SK-N-SH (cell line): ENCODE data around the gene TMEM106C. TPM values are rescaled to one million over a fixed set of nuclear protein-coding genes. Genes with fewer than 3 reads are reported as not detected.

ENCODE experiments used
- CTCF ChIA-PET: fragments of 300-600, 350-600 bp; formaldehyde crosslinking; extraction: SDS; loops from one replicate; lab custom pipeline; 2021; lab: Yijun Ruan, JAX
- POLR2A ChIA-PET: fragments of 350-600 bp; sonication (Branson Sonifier 250); formaldehyde crosslinking; extraction: SDS; loops from one replicate; lab custom pipeline; 2020; ENCODE audit warnings: antibody characterized with exemption, inconsistent platforms; lab: Yijun Ruan, JAX
- DNase-seq: peaks from one replicate; pipeline ENCODE4 v3.0.0; 2012
- H2AFZ ChIP-seq: fragments of 200-600 bp; sonication (generic); 2 replicates; pipeline ENCODE4 v1.8.1; 2016; ENCODE audit warnings: antibody characterized with exemption, mild to moderate bottlenecking, low read depth
- H3F3A ChIP-seq: fragments of 200-600 bp; sonication (generic); replicated peaks from 2 replicates; pipeline ENCODE3; 2016; ENCODE audit warnings: antibody characterized with exemption, mild to moderate bottlenecking; ENCODE audit not compliant: insufficient read depth
- H3K27ac ChIP-seq, 2 experiments: fragments of 200-500 bp in 1 of 2; fragments of 200-600 bp in 1 of 2; sonication (Bioruptor generic) in 1 of 2; sonication (generic), shearing (Covaris generic) in 1 of 2; 2 replicates each; pipeline versions ENCODE4 v1.5.1 to v1.6.1; 2014 to 2016; ENCODE audit warnings: low read depth in 2 of 2, inconsistent platforms in 1 of 2, low read length in 1 of 2, mild to moderate bottlenecking in 1 of 2, mixed read lengths in 1 of 2
- H3K27me3 ChIP-seq: fragments of 200-600 bp; sonication (generic), shearing (Covaris generic); 2 replicates; pipeline ENCODE4 v1.6.1; 2016; ENCODE audit warnings: mixed run types; ENCODE audit not compliant: insufficient read depth
- H3K36me3 ChIP-seq, 2 experiments: fragments of 200-500 bp in 1 of 2; fragments of 200-600 bp in 1 of 2; sonication (Bioruptor generic) in 1 of 2; sonication (generic) in 1 of 2; replicated peaks in 1 of 2; 2 replicates each; pipeline versions ENCODE3 to v1.5.1; 2014 to 2016; ENCODE audit warnings: low read length in 1 of 2, mild to moderate bottlenecking in 1 of 2; ENCODE audit not compliant: insufficient read depth in 2 of 2, control insufficient read depth in 1 of 2
- H3K4me1 ChIP-seq, 2 experiments: fragments of 200-500 bp in 1 of 2; fragments of 200-600 bp in 1 of 2; sonication (Bioruptor generic) in 1 of 2; sonication (generic), shearing (Covaris generic) in 1 of 2; 2 replicates each; pipeline versions ENCODE4 v1.5.1 to v1.6.1; 2014 to 2016; ENCODE audit warnings: low read depth in 1 of 2, low read length in 1 of 2, mixed run types in 1 of 2; ENCODE audit not compliant: insufficient read depth in 2 of 2, control insufficient read depth in 1 of 2
- H3K4me2 ChIP-seq: fragments of 200-600 bp; sonication (generic), shearing (Covaris generic); 2 replicates; pipeline ENCODE4 v1.6.1; 2017; ENCODE audit warnings: mixed run types
- H3K4me3 ChIP-seq, 2 experiments: fragments of 200-500 bp in 1 of 2; fragments of 200-600 bp in 1 of 2; sonication (Bioruptor generic) in 1 of 2; sonication (generic), shearing (Covaris generic) in 1 of 2; 2 replicates each; pipeline versions ENCODE4 v1.5.1 to v1.8.1; 2014 to 2016; ENCODE audit warnings: low read depth in 2 of 2, inconsistent platforms in 1 of 2, low read length in 1 of 2, mild to moderate bottlenecking in 1 of 2, mixed read lengths in 1 of 2, moderate library complexity in 1 of 2
- H3K79me2 ChIP-seq: fragments of 200-600 bp; sonication (generic); 2 replicates; pipeline ENCODE4 v1.8.1; 2017; ENCODE audit warnings: mild to moderate bottlenecking; ENCODE audit not compliant: insufficient read depth
- H3K9ac ChIP-seq: fragments of 200-600 bp; sonication (generic); 2 replicates; pipeline ENCODE4 v1.6.1; 2017; ENCODE audit warnings: mixed run types
- H3K9me2 ChIP-seq: fragments of 200-600 bp; sonication (generic); 2 replicates; pipeline ENCODE4 v1.6.1; 2017; ENCODE audit warnings: mixed run types
- H3K9me3 ChIP-seq: fragments of 200-600 bp; sonication (generic); 2 replicates; pipeline ENCODE4 v1.6.1; 2017; ENCODE audit warnings: mixed run types, mild to moderate bottlenecking, moderate library complexity
- H4K20me1 ChIP-seq: fragments of 200-600 bp; sonication (generic); 2 replicates; pipeline ENCODE4 v1.6.1; 2017; ENCODE audit warnings: mild to moderate bottlenecking, mixed run types; ENCODE audit not compliant: insufficient read depth
- CHD2 ChIP-seq: fragments of 150-350 bp; IDR thresholded peaks from 2 replicates; pipeline ENCODE4 v1.6.1; 2018; ENCODE audit warnings: low read length; ENCODE audit not compliant: partially characterized antibody
- ELF1 ChIP-seq: IDR thresholded peaks from 2 replicates; pipeline ENCODE4 v1.4.0; 2012
- EP300 ChIP-seq, 2 experiments: IDR thresholded peaks; 2 replicates each; pipeline versions ENCODE4 v1.4.0 to v1.6.1; 2012; ENCODE audit warnings: borderline replicate concordance in 1 of 2, low read depth in 1 of 2, low read length in 1 of 2
- FOSL2 ChIP-seq: IDR thresholded peaks from 2 replicates; pipeline ENCODE4 v1.4.0; 2012; ENCODE audit warnings: low read depth, mild to moderate bottlenecking, moderate library complexity, borderline replicate concordance
- FOXJ3 ChIP-seq: sonication (generic); formaldehyde crosslinking; IDR thresholded peaks from 2 replicates; pipeline ENCODE4 v1.5.1; 2020; ENCODE audit warnings: mild to moderate bottlenecking, missing genetic modification reagents
- GABPA ChIP-seq: IDR thresholded peaks from 2 replicates; pipeline ENCODE4 v1.4.0; 2012; ENCODE audit warnings: low read depth, mild to moderate bottlenecking
- IRF3 ChIP-seq: fragments of 150-350 bp; IDR thresholded peaks from 2 replicates; pipeline ENCODE4 v1.6.1; 2016; ENCODE audit warnings: mild to moderate bottlenecking, low read depth, low read length
- MEF2A ChIP-seq: IDR thresholded peaks from 2 replicates; pipeline ENCODE4 v1.4.0; 2012; ENCODE audit warnings: low read depth, borderline replicate concordance
- NRF1 ChIP-seq: IDR thresholded peaks from 2 replicates; pipeline ENCODE4 v1.6.1; 2012; ENCODE audit warnings: low read depth, mild to moderate bottlenecking, low read length
- RCOR1 ChIP-seq: fragments of 150-350 bp; IDR thresholded peaks from 2 replicates; pipeline ENCODE4 v1.6.1; 2017; ENCODE audit warnings: antibody characterized with exemption, low read length
- RFX5 ChIP-seq: IDR thresholded peaks from 2 replicates; pipeline ENCODE4 v1.6.1; 2012; ENCODE audit warnings: mild to moderate bottlenecking, improper control_type of control experiment, low read length
- RXRA ChIP-seq: IDR thresholded peaks from 2 replicates; pipeline ENCODE4 v1.4.0; 2012; ENCODE audit warnings: low read depth, mild to moderate bottlenecking, borderline replicate concordance
- TCF12 ChIP-seq: IDR thresholded peaks from 2 replicates; pipeline ENCODE4 v1.4.0; 2012
- TEAD4 ChIP-seq: IDR thresholded peaks from 2 replicates; pipeline ENCODE4 v1.4.0; 2012; ENCODE audit warnings: mild to moderate bottlenecking, borderline replicate concordance; ENCODE audit not compliant: insufficient read depth
- ZBTB33 ChIP-seq: IDR thresholded peaks from 2 replicates; pipeline ENCODE4 v1.4.0; 2012; ENCODE audit warnings: low read depth, borderline replicate concordance
- WGBS: methylation state at CpG from one replicate; pipeline ENCODE4 v1.1.6; 2017; ENCODE audit warnings: low lambda C conversion rate; 5-methylcytosine and 5-hydroxymethylcytosine counted together
- polyA plus RNA-seq, 3 experiments: library from polyadenylated mRNA; depleted of rRNA; stranded (reverse); fragments of >200 nt; gene quantifications; 2 replicates each; pipeline ENCODE4 v1.2.3, GENCODE V29; 2012
- TF ChIP-seq, protein P1 (sequence below): IDR thresholded peaks from 2 replicates; pipeline ENCODE4 v1.6.1; 2012; ENCODE audit warnings: mild to moderate bottlenecking, low read depth, low read length, moderate library complexity

Gene TMEM106C
- polyA plus RNA-seq, 1 of the 3 experiments (the other 2 are of a cell fraction): 133 TPM

GRCh38 chr12:47990351-47991105 lies 27.1 kb downstream of the TMEM106C start:
- Histone ChIP-seq H3K27me3 (peaks cover 18% of the 10 kb centered on the region), H3F3A (no peaks in the 10 kb centered on the region), H3K9me3 (no peaks in the 10 kb centered on the region), H3K4me3 (no peak overlapping the region), H2AFZ (no peak overlapping the region), H3K4me1 (peaks cover 0 to 43% of the 10 kb centered on the region in 2 experiments; a peak in 2 of 4 replicates), H3K9me2 (no peaks in the 10 kb centered on the region), H3K79me2 (no peaks in the 10 kb centered on the region), H4K20me1 (no peaks in the 10 kb centered on the region), H3K36me3 (no peaks in the 10 kb centered on the region), H3K4me2 (no peak overlapping the region), H3K27ac (peak overlapping the region in 1 of 2 experiments; percentile 97; a peak in 2 of 4 replicates), H3K9ac (no peak overlapping the region)
- CTCF ChIA-PET: interaction anchor here (0.8 to 3.1 kb wide), 5 partner anchors 9 to 41 kb away, joined by 3 to 11 read pairs (median 3); partner anchors contain the start of gene TMEM106C
- POLR2A ChIA-PET: interaction anchor here (0.6 kb wide), 1 partner anchor 115 kb away, joined by 4 read pairs; the partner anchor contains the start of gene SENP1
- no peak for TF ChIP-seq NRF1
- TF ChIP-seq TCF12: no peak
- TF ChIP-seq FOSL2: no peak
- no peak for TF ChIP-seq CHD2
- no peak for TF ChIP-seq IRF3
- no peak for TF ChIP-seq MEF2A
- TF ChIP-seq ELF1: no peak
- no peak for TF ChIP-seq EP300 (IDR thresholded peaks at IDR 0.05; ENCODE audit: borderline replicate concordance in 1 of 2, low read depth in 1 of 2, low read length in 1 of 2)
- no peak for TF ChIP-seq RFX5
- TF ChIP-seq FOXJ3 (CRISPR knock-in tag): no peak
- TF ChIP-seq GABPA: no peak
- no peak for TF ChIP-seq RXRA
- no peak for TF ChIP-seq RCOR1
- no peak for TF ChIP-seq ZBTB33
- no peak for TF ChIP-seq TEAD4
- TF ChIP-seq, protein P1, sequence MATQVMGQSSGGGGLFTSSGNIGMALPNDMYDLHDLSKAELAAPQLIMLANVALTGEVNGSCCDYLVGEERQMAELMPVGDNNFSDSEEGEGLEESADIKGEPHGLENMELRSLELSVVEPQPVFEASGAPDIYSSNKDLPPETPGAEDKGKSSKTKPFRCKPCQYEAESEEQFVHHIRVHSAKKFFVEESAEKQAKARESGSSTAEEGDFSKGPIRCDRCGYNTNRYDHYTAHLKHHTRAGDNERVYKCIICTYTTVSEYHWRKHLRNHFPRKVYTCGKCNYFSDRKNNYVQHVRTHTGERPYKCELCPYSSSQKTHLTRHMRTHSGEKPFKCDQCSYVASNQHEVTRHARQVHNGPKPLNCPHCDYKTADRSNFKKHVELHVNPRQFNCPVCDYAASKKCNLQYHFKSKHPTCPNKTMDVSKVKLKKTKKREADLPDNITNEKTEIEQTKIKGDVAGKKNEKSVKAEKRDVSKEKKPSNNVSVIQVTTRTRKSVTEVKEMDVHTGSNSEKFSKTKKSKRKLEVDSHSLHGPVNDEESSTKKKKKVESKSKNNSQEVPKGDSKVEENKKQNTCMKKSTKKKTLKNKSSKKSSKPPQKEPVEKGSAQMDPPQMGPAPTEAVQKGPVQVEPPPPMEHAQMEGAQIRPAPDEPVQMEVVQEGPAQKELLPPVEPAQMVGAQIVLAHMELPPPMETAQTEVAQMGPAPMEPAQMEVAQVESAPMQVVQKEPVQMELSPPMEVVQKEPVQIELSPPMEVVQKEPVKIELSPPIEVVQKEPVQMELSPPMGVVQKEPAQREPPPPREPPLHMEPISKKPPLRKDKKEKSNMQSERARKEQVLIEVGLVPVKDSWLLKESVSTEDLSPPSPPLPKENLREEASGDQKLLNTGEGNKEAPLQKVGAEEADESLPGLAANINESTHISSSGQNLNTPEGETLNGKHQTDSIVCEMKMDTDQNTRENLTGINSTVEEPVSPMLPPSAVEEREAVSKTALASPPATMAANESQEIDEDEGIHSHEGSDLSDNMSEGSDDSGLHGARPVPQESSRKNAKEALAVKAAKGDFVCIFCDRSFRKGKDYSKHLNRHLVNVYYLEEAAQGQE: no peak
- WGBS: 73% methylated on average over 5 of the region's 7 CpGs
- DNase-seq: no peak
